Measurements from ENCODE around the gene STS. TPM values are rescaled to one million over a fixed set of nuclear protein-coding genes. Genes with fewer than 3 reads are reported as not detected.
A peak's percentile ranks its signal among the peaks of the same experiment; 100 is the strongest.

STS gene
- total RNA-seq, 1 experiment from 2014 or later: 10.0 TPM

DNA sequence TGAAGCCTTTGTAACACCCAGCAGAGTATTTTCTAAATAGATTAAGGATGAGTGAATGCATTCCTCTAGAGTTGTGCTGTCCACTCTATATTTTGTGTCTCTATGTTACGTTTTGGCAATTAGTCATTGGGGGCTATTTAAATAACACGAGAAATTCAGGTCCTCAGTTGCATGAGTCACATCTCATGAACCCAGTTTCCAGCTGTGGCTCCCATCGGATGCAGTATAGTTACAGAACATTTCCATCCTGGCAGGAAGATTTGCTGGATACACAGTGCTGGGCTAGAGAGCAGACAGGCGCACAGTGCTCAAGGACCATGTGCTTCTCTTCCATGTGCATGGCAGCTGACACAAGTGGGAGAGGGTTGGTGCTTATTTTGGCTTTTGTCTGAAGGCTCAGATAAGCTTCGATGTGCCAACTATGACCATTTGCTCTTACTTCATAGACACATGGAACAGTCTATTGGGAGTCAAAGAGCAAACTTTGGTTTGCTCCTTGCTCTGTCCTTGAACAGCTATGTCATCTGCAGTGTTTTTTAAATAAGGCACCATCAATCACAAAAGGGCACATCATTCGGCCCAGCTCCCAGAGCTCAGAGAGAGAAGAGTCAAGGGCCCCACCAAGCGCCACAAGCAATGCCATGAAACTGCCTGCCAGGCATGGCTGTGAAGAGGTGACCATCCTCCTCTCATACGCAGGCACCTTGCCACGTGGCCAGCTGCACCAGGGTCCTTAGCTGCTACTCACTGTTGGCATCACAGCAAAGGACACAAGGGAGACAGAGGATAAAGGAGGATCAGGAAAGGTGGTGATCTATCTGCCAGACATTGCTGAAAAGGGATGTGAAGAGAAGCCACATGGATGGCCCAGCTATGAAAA lies 8.1 kb upstream of the STS start:
- DNase-seq (ENCODE audit: low read depth): peak; percentile 86

DNA sequence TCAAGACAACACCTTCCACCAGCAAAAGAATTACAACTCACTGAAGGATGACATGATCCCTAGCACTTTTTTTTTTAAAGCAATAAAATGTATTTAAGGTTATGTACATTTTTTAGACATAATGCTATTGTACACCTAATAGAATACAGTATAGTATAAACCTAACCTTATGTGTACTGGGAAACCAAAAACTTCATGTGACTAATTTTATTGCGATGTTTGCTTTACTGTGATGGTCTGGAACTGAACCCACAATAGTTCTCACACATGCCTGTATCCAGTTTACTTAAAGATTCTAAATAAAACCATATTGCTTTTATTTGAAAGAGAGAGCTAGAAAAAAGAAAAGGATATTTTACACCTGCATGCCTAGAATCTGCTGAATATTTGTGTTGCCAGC lies 4.4 kb upstream of the STS start:
- no peak for DNase-seq (ENCODE audit: low read depth)

DNA sequence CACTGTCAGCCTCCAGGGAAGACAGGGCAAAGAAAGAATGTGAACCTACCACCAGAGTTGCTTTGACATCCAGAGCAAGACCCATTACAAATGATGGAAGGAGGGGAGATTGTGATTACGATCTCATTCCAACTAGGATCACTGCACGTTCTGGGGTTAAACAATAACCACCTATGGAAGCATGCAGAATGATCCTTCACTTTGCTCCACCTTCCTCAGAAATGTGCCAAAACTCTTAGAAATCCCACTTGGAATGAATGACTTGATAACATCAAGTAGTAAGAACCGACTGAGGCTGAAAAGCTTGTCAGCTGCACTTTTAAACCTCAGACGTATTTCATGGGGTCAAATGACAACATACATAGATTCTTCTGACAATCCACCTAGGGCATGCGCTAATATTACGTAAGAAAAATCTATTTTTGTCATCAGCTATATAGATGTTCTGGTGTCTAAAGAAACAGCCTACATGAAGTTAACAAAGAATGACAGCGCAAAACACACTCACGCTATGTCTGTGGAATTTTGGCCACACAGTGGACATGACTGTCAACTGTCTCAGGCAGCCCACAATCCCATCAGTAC lies 3.5 kb upstream of the STS start:
- DNase-seq (ENCODE audit: low read depth): no peak

DNA sequence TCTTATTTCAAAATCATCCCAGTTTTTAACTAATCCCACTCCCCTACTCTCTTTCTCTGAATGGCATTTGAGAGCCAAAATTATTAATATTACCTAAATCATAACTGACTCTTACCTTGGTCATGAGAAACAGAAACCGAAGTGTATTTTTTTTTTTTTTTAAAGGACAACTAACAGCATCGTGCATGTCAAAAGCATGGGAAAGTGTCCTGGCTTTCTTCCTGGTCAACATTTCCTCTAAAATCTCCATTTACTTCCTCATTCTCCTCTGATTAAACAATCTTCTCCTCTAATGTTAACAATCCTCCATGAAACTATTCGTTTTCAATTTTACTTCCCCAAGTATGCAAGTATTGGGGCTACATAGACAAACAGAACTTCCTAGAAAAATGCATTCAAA lies 2.1 kb upstream of the STS start:
- DNase-seq (ENCODE audit: low read depth): no peak

DNA sequence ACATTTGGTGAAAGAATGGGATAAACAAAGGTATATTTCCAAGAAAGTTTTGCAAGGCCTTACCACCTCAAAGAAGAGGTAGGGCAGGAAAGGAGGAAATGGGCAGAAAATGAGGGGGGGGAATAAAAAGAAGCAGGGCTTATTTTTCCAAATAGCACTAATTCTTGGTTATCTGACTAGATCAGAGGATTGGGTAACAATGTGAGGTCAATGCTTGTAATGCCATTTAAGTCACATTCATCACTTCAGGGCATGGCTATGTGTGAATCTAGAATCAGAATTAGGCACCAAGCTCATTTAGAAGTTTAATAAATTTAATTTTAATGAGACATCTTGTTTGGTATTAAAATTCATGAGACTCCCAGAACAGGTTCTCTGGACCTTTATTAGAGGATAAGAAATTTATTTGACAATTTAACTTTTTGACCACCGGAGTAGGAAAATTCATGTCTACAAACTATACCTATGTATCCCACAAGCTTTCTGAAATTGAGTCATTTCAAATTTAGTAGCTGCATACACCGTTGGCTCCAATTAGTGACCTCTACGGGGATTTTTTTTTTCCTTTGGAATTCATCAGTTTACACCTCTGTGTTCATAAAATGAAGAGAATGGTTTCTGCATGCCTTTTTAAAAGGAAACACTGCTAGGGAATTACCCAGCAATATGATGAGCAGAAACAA lies 1.4 kb upstream of the STS start:
- no peak for DNase-seq (ENCODE audit: low read depth)

DNA sequence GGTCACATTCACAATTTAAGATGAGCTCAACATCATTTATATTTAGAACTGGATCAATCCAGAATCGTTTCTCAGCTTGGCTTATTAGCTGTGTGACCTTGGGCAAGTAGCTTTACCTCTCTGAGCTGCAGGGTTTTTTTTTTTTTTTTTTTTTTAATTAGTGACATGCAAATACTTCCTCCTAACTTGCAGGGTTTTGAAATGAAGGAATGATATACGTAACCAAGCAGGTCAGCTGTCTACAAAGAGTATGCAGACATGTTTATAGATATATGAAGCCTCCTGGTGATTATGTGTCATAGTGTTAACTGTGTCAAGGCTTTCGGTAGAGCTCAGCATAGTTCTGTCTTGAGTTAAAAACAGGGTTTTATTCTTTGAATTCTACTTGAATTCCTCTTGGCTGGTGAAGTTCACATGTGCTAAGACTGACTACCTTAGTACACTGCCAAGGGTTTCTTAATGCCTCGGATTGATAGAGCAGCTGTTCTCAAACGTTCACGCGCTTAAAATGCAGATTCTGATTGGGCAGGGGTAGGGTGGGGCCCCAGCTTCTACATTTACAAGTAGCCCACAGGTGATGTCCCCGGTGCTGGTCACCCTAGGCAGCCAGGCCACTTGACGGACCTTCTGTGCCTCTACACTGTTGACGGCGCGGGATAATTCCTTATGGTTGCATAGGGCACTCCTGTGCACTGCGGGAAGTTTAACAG lies 654 bp upstream of the STS start:
- peak; percentile 49 for DNase-seq (ENCODE audit: low read depth)

DNA sequence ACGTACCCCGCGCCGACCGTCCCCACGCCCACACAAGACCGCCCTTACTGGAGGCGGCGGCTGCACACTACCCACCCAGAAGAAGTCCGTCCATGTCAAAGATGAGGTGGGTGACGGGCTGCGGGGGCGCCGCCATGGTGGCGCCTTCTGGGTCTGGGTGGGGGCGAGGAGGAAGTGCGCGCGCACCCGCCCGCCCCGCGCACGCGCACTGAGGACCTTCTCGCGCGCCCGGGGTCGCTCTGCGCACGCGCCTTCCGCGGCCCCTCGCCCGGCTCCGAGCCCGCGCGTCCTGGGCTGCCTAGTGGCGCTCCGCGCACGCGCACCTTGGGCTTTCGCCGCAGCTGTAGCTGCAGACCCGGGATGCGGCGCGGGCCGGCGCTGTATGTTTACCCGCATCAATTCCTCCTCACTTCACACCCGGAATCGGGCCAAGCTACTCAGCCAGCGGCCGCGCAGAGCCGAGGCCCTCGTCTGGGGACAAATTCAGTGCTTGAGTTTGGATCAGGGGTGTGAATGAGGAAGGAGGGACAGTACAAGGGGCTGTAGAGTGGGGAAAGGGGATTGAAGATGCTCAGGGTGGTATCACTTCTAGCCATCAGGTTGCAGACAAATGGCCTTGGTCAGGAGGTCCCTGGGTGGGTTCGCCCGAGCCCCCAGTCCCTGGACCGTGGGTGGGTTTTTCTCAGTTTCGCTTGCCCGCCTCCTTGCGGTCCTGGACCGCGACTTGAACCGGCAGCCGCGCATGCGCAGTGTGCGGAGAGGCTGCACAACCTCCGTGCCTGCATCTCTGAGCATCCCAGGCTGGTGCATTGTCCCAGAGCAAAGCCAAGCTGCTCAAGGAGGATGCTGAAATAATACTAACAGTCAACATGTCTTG lies 704 bp downstream of the STS start, which contains the start of gene PUDP:
PUDP (minus strand) TSS at position 176 of the 877 bp plus-strand sequence; CDS start at position 136, 40 bp downstream.
- DNase-seq (ENCODE audit: low read depth): peak; percentile 71

DNA sequence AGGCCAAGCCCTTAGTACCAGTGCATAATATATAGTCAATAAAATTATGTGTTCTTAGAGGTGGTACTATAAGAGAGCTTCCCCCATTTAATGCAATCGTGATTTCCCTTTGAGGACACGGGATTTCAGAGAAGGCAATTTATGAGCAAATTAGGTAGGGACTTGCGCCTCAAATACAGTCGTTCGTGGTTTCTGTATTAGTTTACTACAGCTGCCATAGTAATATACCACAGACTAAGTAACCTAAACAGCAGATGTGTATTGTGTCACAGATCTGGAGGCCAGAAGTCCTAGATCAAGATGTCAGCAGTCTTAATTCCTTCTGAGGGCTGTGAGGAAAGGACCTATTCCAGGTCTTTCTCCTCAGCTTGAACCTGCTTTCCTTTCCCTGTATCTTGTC lies 1.9 kb downstream of the STS start:
- no peak for DNase-seq (ENCODE audit: low read depth)

DNA sequence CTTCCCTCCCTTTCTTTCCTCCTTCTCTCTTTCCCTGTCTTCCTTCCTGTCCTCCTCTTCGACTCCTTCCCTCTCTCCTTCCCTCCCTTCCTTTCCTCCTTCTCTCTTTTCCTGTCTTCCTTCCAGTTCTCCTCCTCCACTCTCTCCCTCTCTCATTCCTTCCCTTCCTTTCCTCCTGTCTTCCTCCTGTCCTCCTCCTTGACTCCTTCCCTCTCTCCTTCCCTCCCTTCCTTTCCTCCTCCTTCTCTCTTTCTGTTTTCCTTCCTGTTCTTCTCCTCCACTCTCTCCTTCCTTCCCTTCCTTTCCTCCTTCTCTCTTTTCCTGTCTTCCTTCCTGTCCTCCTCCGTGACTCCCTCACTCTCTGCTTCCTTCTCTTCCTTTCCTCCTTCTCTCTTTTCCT lies 5.7 kb downstream of the STS start:
- no peak for DNase-seq (ENCODE audit: low read depth)

DNA sequence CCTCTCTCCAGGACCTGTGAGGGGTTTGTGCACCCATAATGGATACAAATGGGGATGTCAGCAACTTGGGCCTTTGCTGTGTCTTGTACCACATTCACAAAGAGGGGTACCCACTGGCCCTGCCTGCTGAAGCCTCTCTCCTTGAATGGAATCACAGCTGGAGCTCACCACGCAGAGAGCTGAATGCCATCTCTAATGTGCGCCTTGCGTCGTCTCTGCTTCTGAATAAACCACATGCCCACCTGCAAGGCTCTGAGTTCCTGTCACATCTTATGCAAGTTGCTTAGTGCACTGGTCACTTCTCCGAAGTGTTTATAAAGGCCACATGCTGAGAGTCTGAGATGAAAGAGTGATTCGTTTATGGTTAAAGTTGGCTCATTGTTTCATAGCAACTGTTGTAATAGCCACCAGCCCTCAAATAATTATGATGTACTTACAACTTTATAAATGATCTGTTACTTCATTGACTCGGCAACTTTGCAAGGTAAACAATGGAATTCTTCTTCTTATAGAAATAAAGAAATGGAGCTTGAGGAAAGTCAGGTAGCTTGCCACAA lies 6.6 kb downstream of the STS start:
- no peak for DNase-seq (ENCODE audit: low read depth)

DNA sequence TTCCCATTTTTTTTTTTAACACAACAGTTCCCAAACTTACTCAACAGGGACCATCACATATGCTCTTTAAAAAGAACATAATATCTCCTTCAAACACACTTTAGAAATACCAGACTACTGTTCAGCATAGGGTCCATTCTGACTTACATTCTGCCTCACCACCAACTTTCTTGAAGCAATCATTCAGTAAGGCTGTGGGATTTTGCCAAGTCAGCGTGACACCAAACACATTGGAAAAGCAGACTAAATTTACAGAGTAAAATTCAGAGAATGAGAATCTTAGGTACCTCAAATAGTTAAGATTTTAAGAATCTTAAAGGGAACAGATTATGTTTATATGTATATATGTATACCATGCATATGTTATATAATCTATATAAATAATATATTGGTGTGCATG lies 7.7 kb downstream of the STS start:
- no peak for DNase-seq (ENCODE audit: low read depth)

DNA sequence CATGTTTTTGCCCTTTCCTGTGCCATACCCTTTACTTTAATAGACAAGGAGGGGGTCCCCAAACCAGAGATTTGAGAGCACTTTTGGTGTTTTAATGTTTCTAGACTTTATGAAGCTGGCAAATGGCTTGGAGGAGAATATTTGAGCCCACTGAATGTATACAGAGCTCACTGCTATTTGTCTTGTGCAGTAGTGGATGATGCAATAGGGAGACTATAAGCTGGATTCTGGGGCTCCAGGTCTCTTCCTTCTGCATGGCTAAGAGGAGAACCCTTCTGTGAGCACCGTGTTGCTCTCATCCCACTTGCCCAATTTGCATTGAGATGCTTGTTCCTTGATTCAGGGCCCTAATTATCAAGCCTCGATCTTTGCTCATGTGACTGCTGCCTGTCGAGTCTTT lies 9.4 kb downstream of the STS start:
- DNase-seq (ENCODE audit: low read depth): no peak

DNA sequence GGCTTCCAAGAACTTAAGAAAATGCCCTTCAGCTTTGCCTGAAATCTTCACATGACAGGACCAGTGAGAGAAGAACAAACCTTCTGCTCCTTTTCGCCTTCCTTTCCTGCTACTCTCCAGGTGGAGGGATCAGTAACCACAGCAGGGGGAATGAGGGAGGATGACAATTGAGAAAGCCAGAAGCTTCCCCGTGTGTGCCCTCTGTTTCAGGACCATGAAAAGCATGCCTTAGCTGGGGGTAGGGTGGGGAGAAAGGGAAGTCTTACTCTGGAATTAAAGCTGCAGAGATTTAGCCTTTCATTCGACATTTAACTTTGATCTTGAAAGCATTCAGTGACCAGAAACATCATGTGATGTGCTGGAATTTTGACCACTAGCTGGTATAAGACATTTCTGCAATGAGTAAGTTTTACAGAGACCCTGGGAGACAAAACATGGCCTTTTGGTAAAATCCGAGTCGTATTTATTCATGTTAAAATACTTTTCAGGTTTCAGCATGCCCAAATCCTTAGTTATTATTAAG lies 11.0 kb downstream of the STS start:
- DNase-seq (ENCODE audit: low read depth): peak; percentile 23

DNA sequence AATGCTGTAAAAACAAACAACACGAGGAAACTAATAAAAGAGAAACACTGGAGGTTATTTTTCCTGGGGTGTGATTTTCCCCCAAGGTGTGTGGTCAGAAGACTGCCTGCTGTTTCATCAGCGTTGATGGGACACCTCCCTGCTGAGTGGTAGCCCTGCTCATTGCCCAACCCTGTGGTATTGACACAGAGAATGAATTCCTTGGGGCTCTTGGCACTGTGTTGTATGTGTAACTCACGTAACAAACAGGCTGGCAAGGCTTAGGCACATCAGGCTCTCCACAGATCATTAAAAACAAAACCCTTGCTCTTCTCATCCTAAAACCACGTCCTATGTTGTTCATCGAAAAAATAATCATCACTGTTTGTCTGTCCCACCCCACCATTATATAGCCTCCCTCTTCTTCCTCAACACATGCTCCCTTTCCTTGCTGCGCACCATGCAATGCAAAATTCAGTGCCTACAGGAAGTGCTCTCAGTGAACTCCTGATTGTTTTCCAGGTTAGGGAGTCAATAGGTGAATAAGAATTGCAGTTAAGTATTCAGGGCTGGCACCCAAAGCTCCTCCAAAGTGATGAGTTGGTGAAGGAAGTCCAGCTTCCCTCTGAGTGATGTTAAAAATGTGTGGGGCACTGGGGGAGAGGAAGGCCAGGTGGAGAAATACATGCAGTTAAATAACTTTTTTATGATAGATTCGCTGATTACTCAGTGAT lies 11.8 kb downstream of the STS start:
- DNase-seq (ENCODE audit: low read depth): peak; percentile 55

DNA sequence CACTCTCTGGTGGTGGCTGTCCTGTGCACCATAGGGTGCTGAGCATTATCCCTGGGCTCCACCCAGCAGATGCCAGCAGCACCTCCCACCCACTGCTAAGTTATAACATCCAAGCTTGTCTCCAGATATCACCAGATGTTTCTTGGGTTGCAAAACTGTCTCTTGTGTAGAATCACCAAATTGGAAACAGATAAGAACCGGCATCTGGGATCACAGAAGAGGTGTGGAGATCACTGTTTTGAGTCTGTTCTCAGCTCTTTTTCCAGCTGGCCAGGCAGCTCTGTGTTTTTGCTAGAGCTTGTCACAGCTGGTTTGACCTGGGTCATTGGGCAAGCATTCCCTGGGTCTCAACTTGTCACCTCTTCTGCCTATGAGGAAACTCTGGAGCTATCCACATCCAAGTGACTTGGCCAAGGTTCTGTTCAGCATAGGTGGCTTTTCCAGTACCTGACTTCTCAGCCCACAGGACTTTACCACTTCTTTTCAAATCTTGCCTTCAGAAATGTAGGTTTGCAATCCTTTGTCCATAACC lies 15.7 kb downstream of the STS start:
- no peak for DNase-seq (ENCODE audit: low read depth)

DNA sequence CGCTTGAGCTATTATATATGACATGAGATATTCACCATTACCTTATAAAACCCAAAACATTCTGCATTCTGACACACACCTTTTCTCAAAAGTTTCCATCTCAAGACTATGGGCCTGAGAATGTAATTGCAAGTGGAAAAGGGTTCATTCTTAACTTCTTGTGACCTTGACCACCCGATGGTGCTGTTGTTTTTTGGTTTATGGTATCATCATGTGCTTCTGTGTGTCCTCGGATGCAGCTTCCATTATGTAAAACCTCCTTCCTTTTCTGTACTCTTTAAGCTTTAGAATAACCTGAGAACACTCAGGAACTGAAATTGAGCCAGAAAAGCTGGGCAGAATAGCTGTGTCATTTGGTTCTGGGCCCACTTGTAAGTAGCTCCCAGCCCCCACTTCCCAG lies 16.7 kb downstream of the STS start:
- no peak for DNase-seq (ENCODE audit: low read depth)

DNA sequence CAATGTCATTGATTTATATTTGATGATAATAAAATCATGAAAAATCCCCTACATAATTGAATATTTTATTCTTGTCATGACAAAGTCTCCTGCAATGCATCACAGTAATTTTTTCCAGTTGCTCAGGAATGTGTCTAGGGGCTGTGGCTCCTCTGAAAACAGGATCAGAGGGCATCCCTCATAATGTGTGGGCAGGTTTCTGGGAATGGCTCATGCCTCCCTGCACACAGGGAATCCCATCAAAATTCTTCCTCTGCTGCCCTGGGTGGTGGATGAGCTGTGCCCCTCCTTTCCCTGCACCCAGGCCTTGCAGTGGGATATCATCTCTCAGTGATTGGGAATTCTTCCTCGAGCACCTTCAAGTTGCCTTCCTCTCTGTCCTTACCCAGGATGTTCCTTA lies 20.9 kb downstream of the STS start:
- no peak for DNase-seq (ENCODE audit: low read depth)

DNA sequence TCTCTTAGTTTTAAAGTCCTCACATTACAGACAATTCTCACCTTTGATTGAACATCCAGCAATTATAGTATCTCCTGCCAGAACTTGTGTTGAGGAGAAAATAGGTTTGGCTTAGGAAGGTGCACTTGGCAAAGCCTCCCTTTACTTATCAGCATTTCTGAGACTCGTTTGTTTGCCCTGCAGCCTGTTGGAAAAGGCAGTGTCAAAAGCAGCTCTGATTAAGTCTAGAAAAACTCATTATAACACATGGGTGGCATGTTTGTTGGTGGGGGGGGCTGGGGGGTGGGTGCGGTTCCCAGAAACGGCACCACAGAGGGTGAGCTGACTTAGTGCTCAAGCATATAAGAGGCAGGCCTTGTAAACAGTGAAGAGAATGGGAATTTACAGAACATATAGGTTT lies 22.1 kb downstream of the STS start:
- no peak for DNase-seq (ENCODE audit: low read depth)

DNA sequence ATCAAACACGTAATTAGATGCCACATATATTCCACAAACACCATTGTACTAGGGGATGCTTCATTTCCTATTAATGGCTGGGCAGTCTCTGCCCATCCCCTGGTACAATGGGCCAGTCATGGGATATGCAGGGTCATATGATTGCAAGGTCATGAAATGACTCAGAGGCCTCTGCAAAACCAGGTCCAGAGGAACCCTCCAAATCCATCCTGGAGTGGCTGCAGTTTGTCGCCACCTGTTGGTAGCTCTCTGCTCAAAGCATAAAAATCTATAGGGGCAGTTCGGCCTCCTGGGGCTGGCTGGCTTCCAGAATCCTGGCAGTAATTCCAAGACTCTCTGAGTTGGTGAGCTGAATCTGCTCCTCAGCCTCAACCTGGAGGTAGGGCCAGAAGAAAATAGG lies 23.4 kb downstream of the STS start:
- no peak for DNase-seq (ENCODE audit: low read depth)
